ENCODE data around the gene KRTAP9-4.
"Not testable (repeated sequence)": the region's sequence is repeated elsewhere in the genome, so short reads cannot be mapped to it uniquely, and the experiment has no call there.

DNA sequence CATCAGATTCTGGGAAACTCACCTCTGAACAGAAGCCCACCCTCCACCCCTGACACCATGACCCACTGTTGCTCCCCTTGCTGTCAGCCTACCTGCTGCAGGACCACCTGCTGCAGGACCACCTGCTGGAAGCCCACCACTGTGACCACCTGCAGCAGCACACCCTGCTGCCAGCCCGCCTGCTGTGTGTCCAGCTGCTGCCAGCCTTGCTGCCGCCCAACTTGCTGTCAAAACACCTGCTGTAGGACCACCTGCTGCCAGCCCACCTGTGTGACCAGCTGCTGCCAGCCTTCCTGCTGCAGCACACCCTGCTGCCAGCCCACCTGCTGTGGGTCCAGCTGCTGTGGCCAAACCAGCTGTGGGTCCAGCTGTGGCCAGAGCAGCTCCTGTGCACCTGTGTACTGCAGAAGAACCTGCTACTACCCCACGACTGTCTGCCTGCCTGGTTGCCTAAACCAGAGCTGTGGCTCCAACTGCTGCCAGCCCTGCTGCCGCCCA lies 22.8 kb upstream of the KRTAP9-4 start, which contains the start of gene KRTAP9-2:
- TF ChIP-seq, protein P1, sequence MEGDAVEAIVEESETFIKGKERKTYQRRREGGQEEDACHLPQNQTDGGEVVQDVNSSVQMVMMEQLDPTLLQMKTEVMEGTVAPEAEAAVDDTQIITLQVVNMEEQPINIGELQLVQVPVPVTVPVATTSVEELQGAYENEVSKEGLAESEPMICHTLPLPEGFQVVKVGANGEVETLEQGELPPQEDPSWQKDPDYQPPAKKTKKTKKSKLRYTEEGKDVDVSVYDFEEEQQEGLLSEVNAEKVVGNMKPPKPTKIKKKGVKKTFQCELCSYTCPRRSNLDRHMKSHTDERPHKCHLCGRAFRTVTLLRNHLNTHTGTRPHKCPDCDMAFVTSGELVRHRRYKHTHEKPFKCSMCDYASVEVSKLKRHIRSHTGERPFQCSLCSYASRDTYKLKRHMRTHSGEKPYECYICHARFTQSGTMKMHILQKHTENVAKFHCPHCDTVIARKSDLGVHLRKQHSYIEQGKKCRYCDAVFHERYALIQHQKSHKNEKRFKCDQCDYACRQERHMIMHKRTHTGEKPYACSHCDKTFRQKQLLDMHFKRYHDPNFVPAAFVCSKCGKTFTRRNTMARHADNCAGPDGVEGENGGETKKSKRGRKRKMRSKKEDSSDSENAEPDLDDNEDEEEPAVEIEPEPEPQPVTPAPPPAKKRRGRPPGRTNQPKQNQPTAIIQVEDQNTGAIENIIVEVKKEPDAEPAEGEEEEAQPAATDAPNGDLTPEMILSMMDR (conservative IDR thresholded peaks at IDR 0.05; ENCODE audit: low read length) = not testable (repeated sequence)
- TF ChIP-seq EZH2phosphoT487 (IDR thresholded peaks at IDR 0.05; ENCODE audit: borderline replicate concordance) = not testable (repeated sequence)
